GM23338 (cell line): Measurements from ENCODE around the gene NOP56. TPM values are rescaled to one million over a fixed set of nuclear protein-coding genes. Genes with fewer than 3 reads are reported as not detected.

ENCODE experiments used
- ATAC-seq: fragments of 200-7000 bp; cut with Tn5 transposase; 3 replicates; pipeline ENCODE4 v1.9.1; 2020
- DNase-seq: peaks from one replicate; pipeline ENCODE4 v3.0.0-alpha.2; 2015; ENCODE audit warnings: low spot score
- H2AFZ ChIP-seq: fragments of 200-600 bp; sonication (generic); 2 replicates; pipeline ENCODE4 v1.8.0; 2016; ENCODE audit warnings: antibody characterized with exemption, mild to moderate bottlenecking, moderate library complexity
- H3F3A ChIP-seq: fragments of 200-600 bp; sonication (generic); replicated peaks from 2 replicates; pipeline ENCODE4 v1.8.0; 2017; ENCODE audit warnings: antibody characterized with exemption, mixed run types, low read depth
- H3K27ac ChIP-seq: fragments of 200-600 bp; sonication (generic); 2 replicates; pipeline ENCODE4 v1.6.1; 2016; ENCODE audit warnings: low read depth
- H3K27me3 ChIP-seq: fragments of 200-600 bp; sonication (generic); 2 replicates; pipeline ENCODE4 v1.8.0; 2016; ENCODE audit warnings: mild to moderate bottlenecking, mixed run types, moderate library complexity; ENCODE audit not compliant: insufficient read depth
- H3K36me3 ChIP-seq: fragments of 200-600 bp; sonication (generic); 2 replicates; pipeline ENCODE4 v1.8.0; 2016; ENCODE audit warnings: mild to moderate bottlenecking; ENCODE audit not compliant: insufficient read depth
- H3K4me1 ChIP-seq: fragments of 200-600 bp; sonication (generic); 2 replicates; pipeline ENCODE4 v1.8.0; 2016; ENCODE audit warnings: mild to moderate bottlenecking, moderate library complexity; ENCODE audit not compliant: insufficient read depth
- H3K4me2 ChIP-seq: fragments of 200-600 bp; sonication (generic); 2 replicates; pipeline ENCODE4 v1.7.1; 2017; ENCODE audit warnings: mixed run types
- H3K4me3 ChIP-seq: fragments of 200-600 bp; sonication (generic); 2 replicates; pipeline ENCODE4 v1.6.1; 2016; ENCODE audit warnings: mixed run types
- H3K79me2 ChIP-seq: fragments of 200-600 bp; sonication (generic); replicated peaks from 2 replicates; pipeline ENCODE4 v1.8.0; 2017; ENCODE audit warnings: mild to moderate bottlenecking; ENCODE audit not compliant: insufficient read depth
- H3K9me2 ChIP-seq: fragments of 200-600 bp; sonication (generic); 2 replicates; pipeline ENCODE4 v1.8.0; 2017; ENCODE audit not compliant: insufficient read depth
- H4K20me1 ChIP-seq: fragments of 200-600 bp; sonication (generic); replicated peaks from 2 replicates; pipeline ENCODE4 v1.8.0; 2017; ENCODE audit warnings: mild to moderate bottlenecking; ENCODE audit not compliant: insufficient read depth
- H3K27ac Mint-ChIP-seq: 2 replicates; pipeline ENCODE4 v1.8.0; 2020; ENCODE audit warnings: inconsistent platforms, mild to moderate bottlenecking, moderate library complexity, mixed read lengths
- H3K27me3 Mint-ChIP-seq: 3 replicates; pipeline ENCODE4 v1.8.0; 2022; ENCODE audit warnings: low read depth, mild to moderate bottlenecking, moderate library complexity, mixed read lengths, inconsistent platforms; ENCODE audit not compliant: insufficient read depth, poor library complexity
- H3K36me3 Mint-ChIP-seq: 3 replicates; pipeline ENCODE4 v1.8.0; 2021; ENCODE audit warnings: low read depth, mild to moderate bottlenecking, inconsistent platforms, moderate library complexity, mixed read lengths
- H3K4me1 Mint-ChIP-seq: 3 replicates; pipeline ENCODE4 v1.8.0; 2020; ENCODE audit warnings: mild to moderate bottlenecking, inconsistent platforms, mixed read lengths
- H3K4me3 Mint-ChIP-seq: 3 replicates; pipeline ENCODE4 v1.8.0; 2021; ENCODE audit warnings: moderate library complexity, mild to moderate bottlenecking, inconsistent platforms, mixed read lengths
- H3K9me3 Mint-ChIP-seq: 3 replicates; pipeline ENCODE4 v1.8.0; 2020; ENCODE audit warnings: moderate library complexity, mild to moderate bottlenecking, inconsistent platforms, mixed read lengths
- JUNB ChIP-seq: IDR thresholded peaks from one replicate; pipeline ENCODE4 v1.6.1; 2016; ENCODE audit warnings: antibody characterized with exemption; ENCODE audit not compliant: unreplicated experiment
- POLR2AphosphoS5 ChIP-seq: IDR thresholded peaks from 2 replicates; pipeline ENCODE4 v1.6.1; 2016; ENCODE audit warnings: antibody characterized with exemption, low read depth
- ZNF114 ChIP-seq: fragments of 250-450 bp; sonication (Bioruptor Pico); IDR thresholded peaks from 2 replicates; pipeline ENCODE4 v1.5.0; 2020; ENCODE audit warnings: mild to moderate bottlenecking, moderate library complexity
- polyA plus RNA-seq: library from polyadenylated mRNA; unstranded; fragments of >200 nt; fragmentation: Nextera tagmentation; extraction: Ambion mirVana; gene quantifications from 2 replicates; pipeline ENCODE4 v1.2.1, GENCODE V29; 2016
- total RNA-seq: library from RNA; depleted of rRNA; stranded (reverse); fragments of >200 nt; shearing (Covaris generic); gene quantifications from 2 replicates; pipeline ENCODE4 v1.2.3, GENCODE V29; 2014
- TF ChIP-seq, protein P1 (sequence below): IDR thresholded peaks from 2 replicates; pipeline ENCODE4 v1.6.1; 2016; ENCODE audit warnings: antibody characterized with exemption
- TF ChIP-seq, protein P2 (sequence below): fragments of 250-450 bp; sonication (Bioruptor Pico); IDR thresholded peaks from 2 replicates; pipeline ENCODE4 v1.5.0; 2020; ENCODE audit warnings: mild to moderate bottlenecking, moderate library complexity
- TF ChIP-seq, protein P3 (sequence below): IDR thresholded peaks from one replicate; pipeline ENCODE4 v1.6.1; 2018; ENCODE audit warnings: antibody characterized with exemption; ENCODE audit not compliant: unreplicated experiment

The NOP56 gene
- total and polyA plus RNA-seq, 2 experiments from 2014 or later = 447 to 576 TPM

GRCh38 chr20:2612073-2612472 is 40.4 kb upstream of the NOP56 start:
- Histone ChIP-seq H3K9me2 (0 out of 2 replicates have a peak, but pooled peaks cover 6% of the 10 kb centered on the region), H3K27ac (no peak overlapping the region), H4K20me1 (no peaks in the 10 kb centered on the region), H3K79me2 (no peaks in the 10 kb centered on the region), H3F3A (no peaks in the 10 kb centered on the region), H2AFZ (no peak overlapping the region), H3K4me1 (no peaks in the 10 kb centered on the region), H3K4me2 (no peak overlapping the region), H3K36me3 (no peaks in the 10 kb centered on the region), H3K4me3 (no peak overlapping the region), H3K27me3 (no peaks in the 10 kb centered on the region)
- no peak overlapping the region for H3K27ac Mint-ChIP-seq
- DNase-seq = no peak
- no peak for ATAC-seq
- H3K4me3 Mint-ChIP-seq = no peak overlapping the region
- no peak for TF ChIP-seq JUNB
- TF ChIP-seq, protein P1, sequence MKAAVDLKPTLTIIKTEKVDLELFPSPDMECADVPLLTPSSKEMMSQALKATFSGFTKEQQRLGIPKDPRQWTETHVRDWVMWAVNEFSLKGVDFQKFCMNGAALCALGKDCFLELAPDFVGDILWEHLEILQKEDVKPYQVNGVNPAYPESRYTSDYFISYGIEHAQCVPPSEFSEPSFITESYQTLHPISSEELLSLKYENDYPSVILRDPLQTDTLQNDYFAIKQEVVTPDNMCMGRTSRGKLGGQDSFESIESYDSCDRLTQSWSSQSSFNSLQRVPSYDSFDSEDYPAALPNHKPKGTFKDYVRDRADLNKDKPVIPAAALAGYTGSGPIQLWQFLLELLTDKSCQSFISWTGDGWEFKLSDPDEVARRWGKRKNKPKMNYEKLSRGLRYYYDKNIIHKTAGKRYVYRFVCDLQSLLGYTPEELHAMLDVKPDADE = no peak
- TF ChIP-seq POLR2AphosphoS5 = no peak
- no peak for TF ChIP-seq ZNF114 (CRISPR knock-in tag)
- TF ChIP-seq, protein P2, sequence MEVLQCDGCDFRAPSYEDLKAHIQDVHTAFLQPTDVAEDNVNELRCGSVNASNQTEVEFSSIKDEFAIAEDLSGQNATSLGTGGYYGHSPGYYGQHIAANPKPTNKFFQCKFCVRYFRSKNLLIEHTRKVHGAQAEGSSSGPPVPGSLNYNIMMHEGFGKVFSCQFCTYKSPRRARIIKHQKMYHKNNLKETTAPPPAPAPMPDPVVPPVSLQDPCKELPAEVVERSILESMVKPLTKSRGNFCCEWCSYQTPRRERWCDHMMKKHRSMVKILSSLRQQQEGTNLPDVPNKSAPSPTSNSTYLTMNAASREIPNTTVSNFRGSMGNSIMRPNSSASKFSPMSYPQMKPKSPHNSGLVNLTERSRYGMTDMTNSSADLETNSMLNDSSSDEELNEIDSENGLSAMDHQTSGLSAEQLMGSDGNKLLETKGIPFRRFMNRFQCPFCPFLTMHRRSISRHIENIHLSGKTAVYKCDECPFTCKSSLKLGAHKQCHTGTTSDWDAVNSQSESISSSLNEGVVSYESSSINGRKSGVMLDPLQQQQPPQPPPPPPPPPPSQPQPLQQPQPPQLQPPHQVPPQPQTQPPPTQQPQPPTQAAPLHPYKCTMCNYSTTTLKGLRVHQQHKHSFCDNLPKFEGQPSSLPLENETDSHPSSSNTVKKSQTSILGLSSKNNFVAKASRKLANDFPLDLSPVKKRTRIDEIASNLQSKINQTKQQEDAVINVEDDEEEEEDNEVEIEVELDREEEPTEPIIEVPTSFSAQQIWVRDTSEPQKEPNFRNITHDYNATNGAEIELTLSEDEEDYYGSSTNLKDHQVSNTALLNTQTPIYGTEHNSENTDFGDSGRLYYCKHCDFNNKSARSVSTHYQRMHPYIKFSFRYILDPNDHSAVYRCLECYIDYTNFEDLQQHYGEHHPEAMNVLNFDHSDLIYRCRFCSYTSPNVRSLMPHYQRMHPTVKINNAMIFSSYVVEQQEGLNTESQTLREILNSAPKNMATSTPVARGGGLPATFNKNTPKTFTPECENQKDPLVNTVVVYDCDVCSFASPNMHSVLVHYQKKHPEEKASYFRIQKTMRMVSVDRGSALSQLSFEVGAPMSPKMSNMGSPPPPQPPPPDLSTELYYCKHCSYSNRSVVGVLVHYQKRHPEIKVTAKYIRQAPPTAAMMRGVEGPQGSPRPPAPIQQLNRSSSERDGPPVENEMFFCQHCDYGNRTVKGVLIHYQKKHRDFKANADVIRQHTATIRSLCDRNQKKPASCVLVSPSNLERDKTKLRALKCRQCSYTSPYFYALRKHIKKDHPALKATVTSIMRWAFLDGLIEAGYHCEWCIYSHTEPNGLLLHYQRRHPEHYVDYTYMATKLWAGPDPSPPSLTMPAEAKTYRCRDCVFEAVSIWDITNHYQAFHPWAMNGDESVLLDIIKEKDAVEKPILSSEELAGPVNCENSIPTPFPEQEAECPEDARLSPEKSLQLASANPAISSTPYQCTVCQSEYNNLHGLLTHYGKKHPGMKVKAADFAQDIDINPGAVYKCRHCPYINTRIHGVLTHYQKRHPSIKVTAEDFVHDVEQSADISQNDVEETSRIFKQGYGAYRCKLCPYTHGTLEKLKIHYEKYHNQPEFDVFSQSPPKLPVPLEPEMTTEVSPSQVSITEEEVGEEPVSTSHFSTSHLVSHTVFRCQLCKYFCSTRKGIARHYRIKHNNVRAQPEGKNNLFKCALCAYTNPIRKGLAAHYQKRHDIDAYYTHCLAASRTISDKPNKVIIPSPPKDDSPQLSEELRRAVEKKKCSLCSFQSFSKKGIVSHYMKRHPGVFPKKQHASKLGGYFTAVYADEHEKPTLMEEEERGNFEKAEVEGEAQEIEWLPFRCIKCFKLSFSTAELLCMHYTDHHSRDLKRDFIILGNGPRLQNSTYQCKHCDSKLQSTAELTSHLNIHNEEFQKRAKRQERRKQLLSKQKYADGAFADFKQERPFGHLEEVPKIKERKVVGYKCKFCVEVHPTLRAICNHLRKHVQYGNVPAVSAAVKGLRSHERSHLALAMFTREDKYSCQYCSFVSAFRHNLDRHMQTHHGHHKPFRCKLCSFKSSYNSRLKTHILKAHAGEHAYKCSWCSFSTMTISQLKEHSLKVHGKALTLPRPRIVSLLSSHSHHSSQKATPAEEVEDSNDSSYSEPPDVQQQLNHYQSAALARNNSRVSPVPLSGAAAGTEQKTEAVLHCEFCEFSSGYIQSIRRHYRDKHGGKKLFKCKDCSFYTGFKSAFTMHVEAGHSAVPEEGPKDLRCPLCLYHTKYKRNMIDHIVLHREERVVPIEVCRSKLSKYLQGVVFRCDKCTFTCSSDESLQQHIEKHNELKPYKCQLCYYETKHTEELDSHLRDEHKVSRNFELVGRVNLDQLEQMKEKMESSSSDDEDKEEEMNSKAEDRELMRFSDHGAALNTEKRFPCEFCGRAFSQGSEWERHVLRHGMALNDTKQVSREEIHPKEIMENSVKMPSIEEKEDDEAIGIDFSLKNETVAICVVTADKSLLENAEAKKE = no peak
- TF ChIP-seq, protein P3, sequence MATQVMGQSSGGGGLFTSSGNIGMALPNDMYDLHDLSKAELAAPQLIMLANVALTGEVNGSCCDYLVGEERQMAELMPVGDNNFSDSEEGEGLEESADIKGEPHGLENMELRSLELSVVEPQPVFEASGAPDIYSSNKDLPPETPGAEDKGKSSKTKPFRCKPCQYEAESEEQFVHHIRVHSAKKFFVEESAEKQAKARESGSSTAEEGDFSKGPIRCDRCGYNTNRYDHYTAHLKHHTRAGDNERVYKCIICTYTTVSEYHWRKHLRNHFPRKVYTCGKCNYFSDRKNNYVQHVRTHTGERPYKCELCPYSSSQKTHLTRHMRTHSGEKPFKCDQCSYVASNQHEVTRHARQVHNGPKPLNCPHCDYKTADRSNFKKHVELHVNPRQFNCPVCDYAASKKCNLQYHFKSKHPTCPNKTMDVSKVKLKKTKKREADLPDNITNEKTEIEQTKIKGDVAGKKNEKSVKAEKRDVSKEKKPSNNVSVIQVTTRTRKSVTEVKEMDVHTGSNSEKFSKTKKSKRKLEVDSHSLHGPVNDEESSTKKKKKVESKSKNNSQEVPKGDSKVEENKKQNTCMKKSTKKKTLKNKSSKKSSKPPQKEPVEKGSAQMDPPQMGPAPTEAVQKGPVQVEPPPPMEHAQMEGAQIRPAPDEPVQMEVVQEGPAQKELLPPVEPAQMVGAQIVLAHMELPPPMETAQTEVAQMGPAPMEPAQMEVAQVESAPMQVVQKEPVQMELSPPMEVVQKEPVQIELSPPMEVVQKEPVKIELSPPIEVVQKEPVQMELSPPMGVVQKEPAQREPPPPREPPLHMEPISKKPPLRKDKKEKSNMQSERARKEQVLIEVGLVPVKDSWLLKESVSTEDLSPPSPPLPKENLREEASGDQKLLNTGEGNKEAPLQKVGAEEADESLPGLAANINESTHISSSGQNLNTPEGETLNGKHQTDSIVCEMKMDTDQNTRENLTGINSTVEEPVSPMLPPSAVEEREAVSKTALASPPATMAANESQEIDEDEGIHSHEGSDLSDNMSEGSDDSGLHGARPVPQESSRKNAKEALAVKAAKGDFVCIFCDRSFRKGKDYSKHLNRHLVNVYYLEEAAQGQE = no peak
- H3K27me3 Mint-ChIP-seq = peaks cover 4% of the 10 kb centered on the region
- peaks cover 9% of the 10 kb centered on the region for H3K9me3 Mint-ChIP-seq
- H3K4me1 Mint-ChIP-seq = no peaks in the 10 kb centered on the region
- peaks cover 4% of the 10 kb centered on the region; the same call in 2 of the 3 replicates for H3K36me3 Mint-ChIP-seq
